Gastroesophageal sphincter (tissue), 4 donors: ENCODE data around the gene MTX1. TPM values are rescaled to one million over a fixed set of nuclear protein-coding genes. Genes with fewer than 3 reads are reported as not detected.

ENCODE experiments used
- ATAC-seq: fragments of 150-250 bp; one replicate; pipeline ENCODE4 v1.9.1; 2016; ENCODE audit warnings: mild to moderate bottlenecking, moderate library complexity
- H3K27ac ChIP-seq, 4 donors: fragments of 200-600 bp; sonication (generic) in 3 of 4; 1 replicate in 3 of 4; 2 replicates in 1 of 4; pipeline ENCODE4 v1.5.1; 2016 to 2019
- H3K27me3 ChIP-seq: fragments of 200-600 bp; sonication (generic); one replicate; pipeline ENCODE4 v1.5.1; 2019
- H3K36me3 ChIP-seq, 2 donors: fragments of 200-600 bp; sonication (generic); one replicate each; pipeline ENCODE4 v1.5.1; 2019; ENCODE audit warnings: control low read depth in 1 of 2
- H3K4me1 ChIP-seq, 3 donors: fragments of 200-600 bp; sonication (generic); 1 replicate in 2 of 3; 2 replicates in 1 of 3; pipeline ENCODE4 v1.5.1; 2016 to 2019; ENCODE audit warnings: control low read depth in 2 of 3
- H3K4me3 ChIP-seq, 2 donors: fragments of 200-600 bp; sonication (generic); one replicate each; pipeline ENCODE4 v1.5.1; 2019; ENCODE audit warnings: mild to moderate bottlenecking in 1 of 2, moderate library complexity in 1 of 2
- H3K9me3 ChIP-seq, 3 donors: fragments of 200-600 bp; sonication (generic); one replicate each; pipeline ENCODE4 v1.5.1; 2017 to 2019; ENCODE audit warnings: control low read depth in 2 of 3
- CTCF ChIP-seq, 4 experiments: fragments of 200-600 bp in 2 of 4; fragments of 450-650 bp in 2 of 4; sonication (generic) in 1 of 4; IDR thresholded peaks; one replicate each; pipeline ENCODE4 v1.5.1; 2017 to 2019; ENCODE audit warnings: antibody characterized with exemption in 4 of 4, mild to moderate bottlenecking in 2 of 4, moderate library complexity in 2 of 4
- EP300 ChIP-seq: sonication (generic); formaldehyde crosslinking; IDR thresholded peaks from one replicate; pipeline ENCODE4 v1.6.1; 2017; ENCODE audit warnings: antibody characterized with exemption, mild to moderate bottlenecking
- POLR2A ChIP-seq, 2 donors: fragments of 450-650 bp; IDR thresholded peaks; one replicate each; pipeline ENCODE4 v1.6.1; 2017; ENCODE audit warnings: antibody characterized with exemption in 2 of 2, mild to moderate bottlenecking in 2 of 2, moderate library complexity in 1 of 2
- POLR2AphosphoS5 ChIP-seq: sonication (generic); formaldehyde crosslinking; IDR thresholded peaks from one replicate; pipeline ENCODE4 v1.6.1; 2017; ENCODE audit warnings: antibody characterized with exemption
- WGBS, 2 donors: methylation state at CpG; one replicate each; pipeline ENCODE4 v1.1.5; 2018; ENCODE audit warnings: low coverage in 1 of 2; 5-methylcytosine and 5-hydroxymethylcytosine counted together
- total RNA-seq, 4 donors: library from RNA; depleted of rRNA; stranded (reverse); fragments of >200 nt; gene quantifications; one replicate each; pipeline ENCODE4 v1.1.0, GENCODE V29; 2016

MTX1 gene
- total RNA-seq, 4 donors from 2014 or later, result 28.3 to 36.0 (median 32.6) TPM

- WGBS, 2 donors, result no CpG with 5 or more reads among the region's 9 CpGs
- TF ChIP-seq EP300 (no peak), POLR2A (IDR thresholded peaks at IDR 0.05) (no peak)
- H3K4me3 ChIP-seq, result no peak overlapping the region
- H3K4me1 ChIP-seq, result peaks cover 0 to 47% (median 24%) of the 10 kb centered on the region in 3 donors
- no peak overlapping the region for H3K27ac ChIP-seq
- H3K36me3 ChIP-seq, result peaks cover 0 to 8% of the 10 kb centered on the region in 2 donors
- H3K9me3 ChIP-seq, result no peaks in the 10 kb centered on the region
- ATAC-seq, result no peak
- H3K27me3 ChIP-seq, result peaks cover 28% of the 10 kb centered on the region
Observed at GRCh38 chr1:155175927-155176371, 32.5 kb upstream of the MTX1 start.

- 47 to 90% methylated on average over 2 to 6 of the region's 8 CpGs for WGBS, 2 donors
- ATAC-seq, result peak; percentile 65
- H3K4me3 ChIP-seq, result no peak overlapping the region
- H3K27me3 ChIP-seq, result peaks cover 28% of the 10 kb centered on the region
- H3K9me3 ChIP-seq, result no peaks in the 10 kb centered on the region
- no peak overlapping the region for H3K27ac ChIP-seq
- peaks cover 0 to 7% of the 10 kb centered on the region in 2 donors for H3K36me3 ChIP-seq
- TF ChIP-seq CTCF (IDR thresholded peaks at IDR 0.05), result peak in 3 of 4 experiments; percentile 90 to 95 (median 91)
- TF ChIP-seq EP300, result no peak
- H3K4me1 ChIP-seq, result peaks cover 0 to 41% (median 24%) of the 10 kb centered on the region in 3 donors
Observed at GRCh38 chr1:155176544-155177071, 31.9 kb upstream of the MTX1 start.

GRCh38 chr1:155177192-155177917 lies 31.1 kb upstream of the MTX1 start:
- WGBS, 2 donors, result 63 to 97% methylated on average over 6 of the region's 11 CpGs
- Histone ChIP-seq H3K9me3 (no peaks in the 10 kb centered on the region), H3K4me3 (no peak overlapping the region), H3K36me3 (peaks cover 0 to 7% of the 10 kb centered on the region in 2 donors), H3K4me1 (peaks cover 0 to 33% (median 18%) of the 10 kb centered on the region in 3 donors), H3K27ac (no peak overlapping the region), H3K27me3 (peaks cover 28% of the 10 kb centered on the region)
- ATAC-seq, result no peak
- TF ChIP-seq CTCF (IDR thresholded peaks at IDR 0.05), result no peak
- TF ChIP-seq POLR2A (IDR thresholded peaks at IDR 0.05), result no peak
- TF ChIP-seq POLR2AphosphoS5, result no peak
- TF ChIP-seq EP300, result no peak

GRCh38 chr1:155177918-155178281 lies 30.6 kb upstream of the MTX1 start:
- WGBS, 2 donors, result no CpG with 5 or more reads among the region's 9 CpGs
- Histone ChIP-seq H3K9me3 (no peaks in the 10 kb centered on the region), H3K4me3 (no peak overlapping the region), H3K27me3 (peaks cover 28% of the 10 kb centered on the region), H3K36me3 (peaks cover 0 to 7% of the 10 kb centered on the region in 2 donors), H3K4me1 (peaks cover 0 to 30% (median 17%) of the 10 kb centered on the region in 3 donors), H3K27ac (no peak overlapping the region)
- no peak for ATAC-seq
- TF ChIP-seq EP300, result no peak
- no peak for TF ChIP-seq CTCF (IDR thresholded peaks at IDR 0.05)
- no peak for TF ChIP-seq POLR2A (IDR thresholded peaks at IDR 0.05)
- no peak for TF ChIP-seq POLR2AphosphoS5

- no peak overlapping the region for H3K4me3 ChIP-seq
- 79% methylated on average over 6 of the region's 30 CpGs; no CpG with 5 or more reads in 1 of the 2 donors for WGBS, 2 donors
- no peak overlapping the region for H3K27ac ChIP-seq
- H3K9me3 ChIP-seq, result no peaks in the 10 kb centered on the region
- H3K4me1 ChIP-seq, result peaks cover 0 to 26% (median 13%) of the 10 kb centered on the region in 3 donors
- TF ChIP-seq POLR2A (IDR thresholded peaks at IDR 0.05) (no peak), CTCF (IDR thresholded peaks at IDR 0.05) (no peak), EP300 (no peak), POLR2AphosphoS5 (no peak)
- no peak for ATAC-seq
- H3K27me3 ChIP-seq, result peaks cover 25% of the 10 kb centered on the region
- H3K36me3 ChIP-seq, result peaks cover 0 to 7% of the 10 kb centered on the region in 2 donors
Observed at GRCh38 chr1:155178441-155179111, 29.9 kb upstream of the MTX1 start.
